CD14-positive monocyte (primary cell): ENCODE data around the gene CFLAR. TPM values are rescaled to one million over a fixed set of nuclear protein-coding genes. Genes with fewer than 3 reads are reported as not detected.

ENCODE experiments used
- DNase-seq, 3 donors: peaks; one replicate each; pipeline ENCODE4 v3.0.0-alpha.2; 2011 to 2022
- H2AFZ ChIP-seq: 2 replicates; pipeline ENCODE4 v1.6.0; 2012; ENCODE audit warnings: mild to moderate bottlenecking, low read depth, low read length, inconsistent platforms; ENCODE audit not compliant: insufficient read depth, poor library complexity, severe bottlenecking
- H3K27ac ChIP-seq, 2 donors: 1 replicate in 1 of 2; 2 replicates in 1 of 2; pipeline ENCODE4 v1.5.1; 2012 to 2013; ENCODE audit warnings: low read length in 2 of 2, control low read depth in 1 of 2, inconsistent platforms in 1 of 2, low read depth in 1 of 2, mild to moderate bottlenecking in 1 of 2
- H3K27me3 ChIP-seq, 2 donors: one replicate each; pipeline versions ENCODE4 v1.6.0 to v1.6.1; 2011 to 2013; ENCODE audit warnings: low read length in 2 of 2; ENCODE audit not compliant: control insufficient read depth in 2 of 2, insufficient read depth in 2 of 2
- H3K36me3 ChIP-seq, 2 donors: replicated peaks in 1 of 2; 1 replicate in 1 of 2; 2 replicates in 1 of 2; pipeline versions ENCODE4 v1.5.1 to v1.6.1; 2012 to 2013; ENCODE audit warnings: low read length in 2 of 2, control low read depth in 1 of 2, inconsistent platforms in 1 of 2, mild to moderate bottlenecking in 1 of 2; ENCODE audit not compliant: insufficient read depth in 2 of 2, control insufficient read depth in 1 of 2
- H3K4me1 ChIP-seq, 2 donors: 1 replicate in 1 of 2; 2 replicates in 1 of 2; pipeline versions ENCODE4 v1.5.1 to v1.6.1; 2012 to 2013; ENCODE audit warnings: low read length in 2 of 2, control low read depth in 1 of 2, inconsistent platforms in 1 of 2, mild to moderate bottlenecking in 1 of 2, moderate library complexity in 1 of 2; ENCODE audit not compliant: insufficient read depth in 2 of 2, control insufficient read depth in 1 of 2
- H3K4me2 ChIP-seq: replicated peaks from 2 replicates; pipeline ENCODE3; 2012; ENCODE audit warnings: low read length, moderate library complexity, mild to moderate bottlenecking; ENCODE audit not compliant: poor library complexity, severe bottlenecking; ENCODE audit errors: extremely low read depth
- H3K4me3 ChIP-seq, 3 experiments: fragments of 200-600 bp in 1 of 3; sonication (generic) in 1 of 3; replicated peaks in 1 of 3; 1 replicate in 2 of 3; 2 replicates in 1 of 3; pipeline ENCODE4 v1.5.1; 2011 to 2013; ENCODE audit warnings: low read length in 3 of 3, mild to moderate bottlenecking in 3 of 3, control low read depth in 2 of 3, low read depth in 2 of 3, inconsistent platforms in 1 of 3, moderate library complexity in 1 of 3
- H3K79me2 ChIP-seq: 2 replicates; pipeline ENCODE4 v1.6.0; 2012; ENCODE audit warnings: mild to moderate bottlenecking, control low read depth, inconsistent platforms, low read length, moderate library complexity; ENCODE audit not compliant: insufficient read depth
- H3K9ac ChIP-seq: 2 replicates; pipeline ENCODE4 v1.6.0; 2017; ENCODE audit warnings: low read length, mild to moderate bottlenecking; ENCODE audit not compliant: insufficient read depth, poor library complexity, severe bottlenecking
- H3K9me3 ChIP-seq, 2 donors: replicated peaks in 1 of 2; 1 replicate in 1 of 2; 2 replicates in 1 of 2; pipeline versions ENCODE4 v1.5.1 to v1.6.1; 2012 to 2013; ENCODE audit warnings: low read length in 2 of 2, control low read depth in 1 of 2; ENCODE audit not compliant: control insufficient read depth in 1 of 2, insufficient read depth in 1 of 2
- H4K20me1 ChIP-seq: 2 replicates; pipeline ENCODE4 v1.6.0; 2012; ENCODE audit warnings: mild to moderate bottlenecking, low read length, control low read depth, moderate library complexity; ENCODE audit not compliant: insufficient read depth
- H3K27ac Mint-ChIP-seq, 7 donors: one replicate each; pipeline ENCODE4 v1.8.0; 2020; ENCODE audit warnings: mild to moderate bottlenecking in 7 of 7, mixed read lengths in 7 of 7, moderate library complexity in 6 of 7, inconsistent platforms in 2 of 7
- H3K27me3 Mint-ChIP-seq, 3 donors: one replicate each; pipeline ENCODE4 v1.8.0; 2021 to 2022; ENCODE audit warnings: low read depth in 3 of 3, mild to moderate bottlenecking in 3 of 3, mixed read lengths in 3 of 3, moderate library complexity in 3 of 3, inconsistent platforms in 1 of 3
- H3K36me3 Mint-ChIP-seq, 2 donors: one replicate each; pipeline ENCODE4 v1.8.0; 2020; ENCODE audit warnings: mixed read lengths in 2 of 2, inconsistent platforms in 1 of 2, mild to moderate bottlenecking in 1 of 2
- H3K4me1 Mint-ChIP-seq: one replicate; pipeline ENCODE4 v1.8.0; 2020; ENCODE audit warnings: mild to moderate bottlenecking, mixed read lengths
- H3K4me3 Mint-ChIP-seq, 2 donors: one replicate each; pipeline ENCODE4 v1.8.0; 2020; ENCODE audit warnings: mild to moderate bottlenecking in 2 of 2, mixed read lengths in 2 of 2, moderate library complexity in 1 of 2
- H3K9me3 Mint-ChIP-seq, 7 donors: one replicate each; pipeline ENCODE4 v1.8.0; 2020 to 2022; ENCODE audit warnings: mixed read lengths in 7 of 7, mild to moderate bottlenecking in 6 of 7, moderate library complexity in 6 of 7, inconsistent platforms in 2 of 7
- WGBS: methylation state at CpG from one replicate; pipeline ENCODE4 v1.1.5; 2013; ENCODE audit warnings: missing lambda C conversion rate; ENCODE audit not compliant: insufficient coverage; 5-methylcytosine and 5-hydroxymethylcytosine counted together
- intact Hi-C, 2 donors: fragments of 100-400 bp; cut with micrococcal nuclease; formaldehyde crosslinking; loops; one replicate each; pipeline versions ENCODE4 v1.15.0 to v1.15.1; 2023
- polyA plus RNA-seq, 3 donors: library from polyadenylated mRNA; depleted of rRNA in 1 of 3; unstranded in 2 of 3; stranded (reverse) in 1 of 3; fragments of 300-500 nt in 2 of 3; fragments of >200 nt in 1 of 3; fragmentation: Illumina TruSeq in 2 of 3; gene quantifications; 1 replicate in 2 of 3; 2 replicates in 1 of 3; pipeline ENCODE4 v1.2.3, GENCODE V29; 2012 to 2021
- TF ChIP-seq, protein P1 (sequence below): fragments of 200-600 bp; IDR thresholded peaks from one replicate; pipeline ENCODE4 v1.8.0; 2022; ENCODE audit warnings: antibody characterized with exemption, mild to moderate bottlenecking

CFLAR gene
- polyA plus RNA-seq, 3 donors: 79.4 to 149 (median 79.5) TPM

GRCh38 chr2:201196003-201196402 lies 80.0 kb downstream of the CFLAR start:
- Histone ChIP-seq H3K27me3 (no peaks in the 10 kb centered on the region), H3K4me1 (peaks cover 25 to 36% of the 10 kb centered on the region in 2 donors), H4K20me1 (peaks cover 59% of the 10 kb centered on the region), H3K4me3 (no peak overlapping the region), H3K36me3 (peaks cover 54 to 75% of the 10 kb centered on the region in 2 donors), H3K9ac (no peak overlapping the region), H3K79me2 (peaks cover 50% of the 10 kb centered on the region), H3K9me3 (no peaks in the 10 kb centered on the region), H2AFZ (no peak overlapping the region), H3K4me2 (no peak overlapping the region), H3K27ac (peak overlapping the region in 1 of 2 donors; percentile 15)
- 100% methylated on average over 1 of the region's 3 CpGs for WGBS
- Mint-ChIP-seq H3K4me1 (peaks cover 38% of the 10 kb centered on the region), H3K27me3 (no peaks in the 10 kb centered on the region), H3K36me3 (peaks cover 63 to 85% of the 10 kb centered on the region in 2 donors), H3K4me3 (no peak overlapping the region), H3K9me3 (no peaks in the 10 kb centered on the region), H3K27ac (peak overlapping the region in 1 of 7 donors; percentile 77)
- intact Hi-C loops: no loop called here
- DNase-seq: no peak
- TF ChIP-seq, protein P1, sequence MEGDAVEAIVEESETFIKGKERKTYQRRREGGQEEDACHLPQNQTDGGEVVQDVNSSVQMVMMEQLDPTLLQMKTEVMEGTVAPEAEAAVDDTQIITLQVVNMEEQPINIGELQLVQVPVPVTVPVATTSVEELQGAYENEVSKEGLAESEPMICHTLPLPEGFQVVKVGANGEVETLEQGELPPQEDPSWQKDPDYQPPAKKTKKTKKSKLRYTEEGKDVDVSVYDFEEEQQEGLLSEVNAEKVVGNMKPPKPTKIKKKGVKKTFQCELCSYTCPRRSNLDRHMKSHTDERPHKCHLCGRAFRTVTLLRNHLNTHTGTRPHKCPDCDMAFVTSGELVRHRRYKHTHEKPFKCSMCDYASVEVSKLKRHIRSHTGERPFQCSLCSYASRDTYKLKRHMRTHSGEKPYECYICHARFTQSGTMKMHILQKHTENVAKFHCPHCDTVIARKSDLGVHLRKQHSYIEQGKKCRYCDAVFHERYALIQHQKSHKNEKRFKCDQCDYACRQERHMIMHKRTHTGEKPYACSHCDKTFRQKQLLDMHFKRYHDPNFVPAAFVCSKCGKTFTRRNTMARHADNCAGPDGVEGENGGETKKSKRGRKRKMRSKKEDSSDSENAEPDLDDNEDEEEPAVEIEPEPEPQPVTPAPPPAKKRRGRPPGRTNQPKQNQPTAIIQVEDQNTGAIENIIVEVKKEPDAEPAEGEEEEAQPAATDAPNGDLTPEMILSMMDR: no peak

GRCh38 chr2:201196803-201197202 lies 80.8 kb downstream of the CFLAR start:
- no peak overlapping the region for H2AFZ ChIP-seq
- peaks cover 51% of the 10 kb centered on the region for H4K20me1 ChIP-seq
- Mint-ChIP-seq H3K27ac (peak overlapping the region in 1 of 7 donors; percentile 21), H3K9me3 (no peaks in the 10 kb centered on the region), H3K27me3 (no peaks in the 10 kb centered on the region), H3K4me1 (peaks cover 30% of the 10 kb centered on the region), H3K36me3 (peaks cover 61 to 83% of the 10 kb centered on the region in 2 donors), H3K4me3 (no peak overlapping the region)
- no peak for DNase-seq
- intact Hi-C loops: no loop called here
- H3K79me2 ChIP-seq: peaks cover 42% of the 10 kb centered on the region
- peak overlapping the region in 1 of 2 donors; percentile 15 for H3K27ac ChIP-seq
- H3K36me3 ChIP-seq: peaks cover 53 to 75% of the 10 kb centered on the region in 2 donors
- H3K27me3 ChIP-seq: no peaks in the 10 kb centered on the region
- no peak overlapping the region for H3K4me3 ChIP-seq
- H3K9me3 ChIP-seq: no peaks in the 10 kb centered on the region
- H3K4me2 ChIP-seq: no peak overlapping the region
- WGBS: no CpG with 5 or more reads among the region's 1 CpG
- no peak overlapping the region for H3K9ac ChIP-seq
- H3K4me1 ChIP-seq: peaks cover 17 to 29% of the 10 kb centered on the region in 2 donors
- TF ChIP-seq, protein P1: no peak
